Panc1 (cell line): ENCODE measurements around the gene ZC3H12D. TPM values are rescaled to one million over a fixed set of nuclear protein-coding genes. Genes with fewer than 3 reads are reported as not detected.

ENCODE experiments used
- ATAC-seq: fragments of 200-7000 bp; cut with Tn5 transposase; 2 replicates; pipeline ENCODE4 v1.9.1; 2020; ENCODE audit warnings: mild to moderate bottlenecking, moderate library complexity
- BruUV-seq: library from RNA; stranded (reverse); fragments of 400-500 nt; replicated peaks from 2 replicates; lab custom pipeline; 2021; lab: Mats Ljungman, UMichigan
- CTCF ChIA-PET: fragments of 300-600 bp; sonication (Branson Sonifier 250); formaldehyde crosslinking; loops from one replicate; lab custom pipeline; 2022; ENCODE audit warnings: antibody characterized with exemption; lab: Charles Lee
- POLR2A ChIA-PET: fragments of 300-600 bp; sonication (Branson Sonifier 250); formaldehyde crosslinking; loops from one replicate; lab custom pipeline; 2022; ENCODE audit warnings: antibody characterized with exemption; lab: Charles Lee
- DNase-seq: peaks from one replicate; pipeline ENCODE4 v3.0.0-alpha.2; 2010; ENCODE audit warnings: low read depth, low spot score
- H3K27ac ChIP-seq: 2 replicates; pipeline ENCODE4 v1.5.1; 2011; ENCODE audit warnings: mild to moderate bottlenecking, low read length, inconsistent platforms
- H3K27me3 ChIP-seq: fragments of 200-500 bp; sonication (Bioruptor generic); 2 replicates; pipeline ENCODE4 v1.6.0; 2014; ENCODE audit warnings: low read length, inconsistent platforms; ENCODE audit not compliant: control insufficient read depth, insufficient read depth
- H3K36me3 ChIP-seq: fragments of 200-500 bp; sonication (Bioruptor generic); 2 replicates; pipeline ENCODE4 v1.5.1; 2014; ENCODE audit warnings: inconsistent platforms, mild to moderate bottlenecking, low read length, moderate library complexity; ENCODE audit not compliant: control insufficient read depth, insufficient read depth
- H3K4me1 ChIP-seq: 2 replicates; pipeline ENCODE4 v1.5.1; 2011; ENCODE audit warnings: inconsistent platforms, mild to moderate bottlenecking, low read length, moderate library complexity; ENCODE audit not compliant: control insufficient read depth, insufficient read depth
- H3K4me3 ChIP-seq, 2 experiments: 2 replicates each; pipeline ENCODE4 v1.5.1; 2011 to 2012; ENCODE audit warnings: low read depth in 2 of 2, low read length in 2 of 2, mild to moderate bottlenecking in 2 of 2, inconsistent platforms in 1 of 2, moderate library complexity in 1 of 2
- H3K9me3 ChIP-seq: fragments of 200-500 bp; sonication (Bioruptor generic); 2 replicates; pipeline ENCODE4 v1.5.1; 2014; ENCODE audit warnings: low read depth, mild to moderate bottlenecking, inconsistent platforms, low read length, moderate library complexity; ENCODE audit not compliant: control insufficient read depth, insufficient read depth
- CTCF ChIP-seq: fragments of 450-650 bp; IDR thresholded peaks from 2 replicates; pipeline ENCODE4 v1.5.1; 2017; ENCODE audit warnings: mild to moderate bottlenecking
- POLR2AphosphoS5 ChIP-seq: IDR thresholded peaks from 2 replicates; pipeline ENCODE4 v1.6.1; 2012; ENCODE audit warnings: mild to moderate bottlenecking, low read depth, low read length, moderate library complexity
- REST ChIP-seq, 2 experiments: IDR thresholded peaks; 2 replicates each; pipeline ENCODE4 v1.6.1; 2011 to 2012; ENCODE audit warnings: low read depth in 2 of 2, control low read depth in 1 of 2, low read length in 1 of 2, mild to moderate bottlenecking in 1 of 2, moderate library complexity in 1 of 2; ENCODE audit not compliant: insufficient read depth in 1 of 2
- SIN3A ChIP-seq: IDR thresholded peaks from 2 replicates; pipeline ENCODE4 v1.6.1; 2012; ENCODE audit warnings: low read depth, mild to moderate bottlenecking, low read length, moderate library complexity, borderline replicate concordance; ENCODE audit not compliant: insufficient read depth
- TCF7L2 ChIP-seq: IDR thresholded peaks from 2 replicates; pipeline ENCODE4 v1.6.1; 2011; ENCODE audit warnings: mild to moderate bottlenecking, low read depth, low read length, inconsistent platforms
- in situ Hi-C: cut with HindIII; loops from 2 replicates; pipeline ENCODE4 v1.10.0; 2016; ENCODE audit warnings: low sequenced_read_pairs, low pct_unique_long_range_greater_than_20kb
- intact Hi-C: fragments of 100-400 bp; cut with micrococcal nuclease; formaldehyde crosslinking; loops from one replicate; pipeline ENCODE4 v1.10.0; 2022; ENCODE audit not compliant: unreplicated experiment
- total RNA-seq: library from RNA; stranded (reverse); gene quantifications from one replicate; pipeline ENCODE4 v1.2.1, GENCODE V29; 2021; ENCODE audit not compliant: unreplicated experiment

Gene ZC3H12D
- total RNA-seq, 1 experiment from 2014 or later = 0.26 TPM

- no peaks in the 10 kb centered on the region for H3K36me3 ChIP-seq
- H3K4me1 ChIP-seq = no peaks in the 10 kb centered on the region
- TF ChIP-seq POLR2AphosphoS5 (no peak), SIN3A (no peak), TCF7L2 (no peak), REST (IDR thresholded peaks at IDR 0.05; ENCODE audit: insufficient read depth in 1 of 2, low read depth in 2 of 2, low read length in 1 of 2) (no peak), CTCF (no peak)
- ChIA-PET POLR2A (interaction anchor here (0.5 kb wide), 1 partner anchor 36 kb away, joined by 3 read pairs; no protein-coding TSS in a partner anchor), CTCF (no interaction called here)
- H3K27me3 ChIP-seq = no peaks in the 10 kb centered on the region
- BruUV-seq = no TSS peak
- no peak overlapping the region for H3K27ac ChIP-seq
- intact Hi-C loops (no loop called here), in situ Hi-C loops (no loop called here)
- ATAC-seq = no peak
- H3K4me3 ChIP-seq = no peak overlapping the region
- no peaks in the 10 kb centered on the region for H3K9me3 ChIP-seq
- DNase-seq = no peak
Observed at GRCh38 chr6:149468179-149468578, 16.6 kb downstream of the ZC3H12D start.

- no peaks in the 10 kb centered on the region for H3K4me1 ChIP-seq
- no peak for DNase-seq
- ChIA-PET CTCF (no interaction called here), POLR2A (no interaction called here)
- no peak for TF ChIP-seq CTCF
- no peak for TF ChIP-seq REST (IDR thresholded peaks at IDR 0.05; ENCODE audit: insufficient read depth in 1 of 2, low read depth in 2 of 2, low read length in 1 of 2)
- no peak for TF ChIP-seq POLR2AphosphoS5
- no peak for TF ChIP-seq SIN3A
- no peaks in the 10 kb centered on the region for H3K27me3 ChIP-seq
- H3K27ac ChIP-seq = no peak overlapping the region
- H3K36me3 ChIP-seq = no peaks in the 10 kb centered on the region
- no peak for ATAC-seq
- in situ Hi-C loops = no loop called here
- H3K4me3 ChIP-seq = no peak overlapping the region
- no peaks in the 10 kb centered on the region for H3K9me3 ChIP-seq
- BruUV-seq = no TSS peak
- intact Hi-C loops = no loop called here
Observed at GRCh38 chr6:149467265-149467664, 17.5 kb downstream of the ZC3H12D start.
